ENCODE data around the gene NHP2. TPM values are rescaled to one million over a fixed set of nuclear protein-coding genes. Genes with fewer than 3 reads are reported as not detected.

Gene NHP2
- total RNA-seq, 1 experiment from 2014 or later: 404 TPM

DNA sequence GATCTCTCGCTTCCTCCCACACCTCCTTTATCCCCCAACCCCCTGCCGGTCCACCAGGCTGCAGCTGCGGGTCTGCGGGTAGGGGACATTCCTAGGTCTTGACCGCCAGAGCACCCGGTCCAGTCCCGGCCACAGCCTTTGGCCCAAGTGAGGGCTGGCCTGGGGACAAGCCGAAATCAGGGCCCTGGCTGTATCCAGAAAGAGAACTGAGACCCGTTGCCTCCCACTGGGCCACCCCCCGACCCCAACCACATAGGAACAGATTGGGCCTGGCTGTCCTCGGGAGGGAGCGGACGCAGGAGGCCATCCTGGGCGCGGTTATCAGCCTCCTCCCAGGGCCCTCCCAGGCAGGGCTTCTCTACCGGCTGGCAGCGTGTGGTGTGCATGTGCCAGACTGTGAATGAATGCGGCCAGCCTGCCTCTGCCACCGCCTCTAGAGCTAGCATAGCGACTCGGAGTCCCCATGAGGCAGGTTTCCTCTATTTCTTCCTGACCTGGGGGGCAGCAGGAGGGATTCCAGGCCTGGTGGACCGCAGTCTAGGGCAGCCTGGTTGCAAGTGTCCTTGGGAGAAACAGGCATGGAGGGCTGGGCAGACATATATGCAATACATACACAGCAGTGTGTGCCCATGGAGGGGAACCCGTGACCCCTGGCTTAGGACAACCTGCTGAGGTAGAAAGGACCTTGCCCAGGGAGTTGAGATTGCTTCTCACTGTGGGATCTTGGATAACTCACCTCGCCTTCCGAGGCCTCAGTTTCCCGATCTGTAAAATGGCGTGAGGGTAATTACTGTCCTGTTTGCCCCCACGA is 39.2 kb downstream of the NHP2 start:
- DNase-seq (ENCODE audit: low read depth): no peak

DNA sequence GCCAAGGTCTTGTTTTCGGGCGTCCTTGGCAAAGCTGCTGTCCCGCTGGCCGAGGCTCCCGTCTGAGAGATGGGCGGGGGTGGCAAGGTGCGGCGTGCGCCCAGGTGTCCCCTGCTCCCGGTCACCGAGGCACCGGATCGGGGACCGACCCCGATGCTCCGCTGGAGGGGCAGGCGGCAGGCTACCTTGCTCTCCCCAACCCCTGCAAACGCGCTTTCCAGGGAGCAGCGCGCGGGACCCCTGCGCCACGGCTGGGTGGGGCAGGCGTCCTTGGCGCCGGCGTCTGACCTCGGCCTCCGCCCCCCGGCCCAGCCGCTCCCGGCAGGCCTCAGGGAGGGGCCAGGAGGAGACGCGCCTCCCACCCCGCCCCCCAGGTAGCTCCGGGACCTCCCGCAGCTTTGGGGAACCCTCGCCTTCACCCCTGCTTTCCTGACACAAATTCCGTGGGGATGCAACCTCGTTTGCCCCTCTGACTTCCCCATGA is 39.8 kb downstream of the NHP2 start:
- DNase-seq (ENCODE audit: low read depth): no peak

DNA sequence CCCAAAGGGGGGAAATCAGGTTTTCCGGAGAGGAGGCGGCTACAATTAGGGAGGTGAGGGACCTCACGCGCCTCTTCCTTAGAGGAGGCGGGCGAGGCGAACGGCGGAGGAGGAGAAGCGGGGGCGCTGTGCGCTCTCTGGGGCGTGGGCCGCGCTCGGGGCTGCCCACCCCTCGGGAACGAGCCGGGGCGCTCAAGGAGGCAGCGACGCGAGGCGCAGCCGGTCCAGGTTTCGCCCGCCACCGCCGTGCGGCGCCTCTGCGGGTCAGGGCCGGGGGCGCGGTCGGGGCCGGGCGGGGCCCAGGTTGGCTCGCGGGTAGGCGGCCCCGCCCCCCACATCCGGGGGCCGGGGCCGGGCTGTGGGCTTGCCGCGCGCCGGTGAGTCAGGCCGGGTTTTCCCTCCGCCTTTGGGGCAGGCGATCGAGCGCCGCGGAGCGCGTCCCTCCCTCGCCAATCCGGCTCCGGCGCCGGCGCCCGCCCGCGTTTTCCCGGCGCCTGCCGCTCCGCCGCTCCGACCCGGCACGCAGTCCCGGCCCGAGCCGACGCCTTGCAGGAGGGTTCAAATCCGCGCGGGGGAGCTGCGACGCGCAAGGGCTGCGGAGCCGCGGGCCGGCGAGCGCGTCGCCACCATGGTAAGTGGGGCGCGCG is 40.4 kb downstream of the NHP2 start, which contains the start of gene N4BP3:
Gene N4BP3 (plus strand): TSS at position 392 of the 647 bp plus-strand sequence. CDS start 6,052 bp downstream, outside the sequence.
- no peak for DNase-seq (ENCODE audit: low read depth)

DNA sequence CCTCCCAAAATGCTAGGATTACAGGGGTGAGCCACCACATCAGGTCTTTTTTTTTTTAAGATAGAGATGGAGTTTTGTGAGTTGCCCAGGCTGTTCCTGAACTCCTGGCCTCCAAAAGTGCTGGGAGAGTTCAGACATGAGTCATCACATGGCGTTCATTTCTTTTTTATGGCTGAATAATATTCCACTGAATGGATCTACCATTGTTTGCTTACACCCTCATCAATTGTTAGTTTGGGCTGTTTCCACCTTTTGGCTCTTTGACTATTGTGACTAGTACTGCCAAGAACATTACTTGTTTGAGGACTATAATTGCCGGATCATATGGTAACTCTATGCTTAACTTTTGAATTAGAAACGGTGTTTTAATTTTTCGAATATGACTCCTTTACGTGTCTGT is 41.1 kb downstream of the NHP2 start:
- DNase-seq (ENCODE audit: low read depth): no peak

DNA sequence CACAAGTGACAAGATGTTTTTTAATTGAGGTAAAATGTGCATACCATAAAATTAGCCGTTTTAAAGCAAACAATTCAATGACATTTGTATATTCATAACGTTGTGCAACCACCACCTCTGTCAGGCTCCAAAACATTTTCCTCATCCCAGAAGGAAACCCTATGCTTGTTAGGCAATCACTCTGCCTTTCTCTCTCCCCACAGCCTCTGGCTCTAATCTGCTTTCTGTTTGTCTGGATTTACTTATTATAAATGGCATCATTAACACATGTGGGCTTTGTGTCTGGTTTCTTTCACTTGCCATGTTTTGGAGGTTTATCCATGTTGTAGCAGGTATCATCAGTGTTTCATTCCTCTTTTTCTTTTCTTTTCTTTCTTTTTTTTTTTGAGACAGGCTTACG is 41.8 kb downstream of the NHP2 start:
- DNase-seq (ENCODE audit: low read depth): peak; percentile 7

DNA sequence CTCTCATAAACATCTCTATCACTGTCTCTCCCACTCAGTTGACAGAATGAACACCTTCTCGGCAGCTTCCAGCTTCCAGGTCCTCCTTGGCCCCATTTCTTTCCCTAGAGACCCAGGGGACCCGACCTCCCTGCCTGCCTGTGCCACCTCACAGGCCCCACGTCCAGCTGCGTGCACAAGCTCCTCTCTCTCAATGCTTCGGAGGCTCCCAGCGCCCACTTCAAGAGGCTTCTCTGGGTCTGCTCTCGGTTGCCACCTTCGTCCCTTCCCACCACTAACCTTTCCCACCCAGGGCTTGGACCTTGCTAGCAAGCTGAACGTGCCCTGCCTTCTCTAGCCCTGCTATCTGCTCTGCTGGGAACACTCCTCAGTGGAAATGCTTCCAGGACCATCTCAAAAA is 43.2 kb downstream of the NHP2 start:
- no peak for DNase-seq (ENCODE audit: low read depth)

DNA sequence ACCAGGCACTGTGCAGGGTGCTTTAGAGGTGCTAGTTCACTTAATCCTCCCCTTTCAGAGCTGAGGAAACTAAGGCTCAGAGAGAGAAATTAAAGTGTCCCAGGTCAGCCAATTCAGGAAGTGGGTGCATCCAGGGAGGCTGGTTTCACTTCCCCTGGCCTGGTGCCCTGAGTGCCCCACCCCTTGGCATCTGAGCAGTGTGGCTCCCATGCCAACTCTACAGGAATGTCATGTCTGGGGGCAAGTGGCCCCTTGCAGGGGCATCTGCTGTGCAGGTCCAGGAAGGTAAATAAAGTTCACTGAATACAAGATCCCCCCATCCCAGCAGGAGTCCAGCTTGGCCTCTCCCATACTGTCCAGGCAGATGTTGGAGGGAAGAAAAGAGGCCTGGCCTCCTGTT is 44.7 kb downstream of the NHP2 start:
- DNase-seq (ENCODE audit: low read depth): no peak

DNA sequence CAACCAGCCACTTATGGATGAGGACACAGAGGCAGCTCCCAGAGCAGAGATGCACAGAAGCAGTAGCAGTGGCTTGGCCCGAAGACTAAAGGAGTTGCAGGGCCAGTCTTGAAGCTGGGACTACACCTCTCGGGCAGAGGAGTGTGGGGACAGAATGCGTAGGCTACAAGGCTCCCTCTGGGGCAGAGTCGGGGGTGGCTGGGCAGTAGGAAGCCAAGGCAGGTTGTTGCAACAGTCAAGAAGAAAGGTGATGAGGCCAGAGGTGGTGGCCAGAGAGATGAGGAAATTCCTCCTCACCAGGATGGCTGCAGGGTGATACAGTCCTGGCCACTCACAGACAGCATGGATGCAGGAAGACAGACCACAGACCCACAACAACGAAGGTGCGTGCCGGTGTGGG is 45.2 kb downstream of the NHP2 start:
- DNase-seq (ENCODE audit: low read depth): no peak

DNA sequence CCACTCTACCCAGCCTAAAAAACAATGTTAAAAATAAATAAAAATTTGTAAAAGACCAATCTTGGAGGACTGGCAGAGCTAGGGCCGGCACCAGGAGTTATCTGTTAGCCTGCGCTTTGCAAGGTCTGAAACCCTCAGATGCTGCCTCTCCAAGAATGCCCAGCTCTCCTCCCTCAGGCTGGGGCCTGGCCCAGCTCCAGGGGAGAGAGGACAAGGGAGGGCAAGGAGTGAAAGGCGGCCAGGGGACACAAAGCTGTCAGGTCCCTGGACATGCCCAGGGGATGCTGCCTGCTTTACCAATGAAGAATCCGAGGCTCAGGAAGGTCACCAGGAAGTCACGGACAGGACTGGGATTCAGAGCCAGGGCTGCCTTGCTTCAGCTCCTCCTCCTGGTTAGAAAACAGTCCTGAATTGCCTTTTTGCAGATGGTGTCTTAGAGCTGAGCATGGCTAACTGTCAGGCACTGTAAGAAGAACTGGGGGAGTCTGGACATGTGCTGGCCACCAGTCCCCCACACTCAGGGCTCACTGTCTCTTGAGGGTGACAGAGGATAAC is 45.9 kb downstream of the NHP2 start:
- no peak for DNase-seq (ENCODE audit: low read depth)

DNA sequence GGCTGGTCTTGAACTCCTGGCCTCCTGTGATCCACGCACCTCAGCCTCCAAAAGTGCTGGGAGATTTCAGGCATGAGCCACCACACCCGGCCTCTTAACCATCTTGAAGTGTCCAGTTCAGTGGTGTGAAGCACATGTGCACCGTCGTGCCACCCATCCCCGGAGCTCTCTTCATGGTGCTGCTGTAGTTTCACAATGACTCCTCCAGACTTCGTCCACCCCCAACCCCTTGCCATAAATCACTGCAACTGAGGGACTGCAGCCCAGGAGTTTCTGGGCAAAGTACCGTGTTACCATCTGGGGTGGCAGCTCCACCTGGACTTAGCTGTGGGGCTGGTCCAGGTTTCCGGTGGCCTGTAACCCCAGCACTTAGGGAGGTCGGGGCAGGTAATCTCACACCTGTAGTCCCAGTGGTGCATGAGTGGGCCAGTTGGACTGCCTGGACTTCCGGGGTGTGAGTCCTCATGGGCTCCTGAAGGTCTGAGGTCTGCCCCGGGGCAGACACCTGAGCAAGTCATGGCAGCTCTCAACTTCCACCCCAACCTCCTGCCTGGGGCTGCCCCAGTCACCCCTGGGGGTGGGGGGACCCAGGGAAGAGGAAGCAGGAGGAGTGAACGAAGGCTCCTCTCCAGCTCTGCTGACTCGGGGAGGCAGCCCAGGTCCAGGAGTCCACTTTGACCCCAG is 47.0 kb downstream of the NHP2 start:
- no peak for DNase-seq (ENCODE audit: low read depth)

DNA sequence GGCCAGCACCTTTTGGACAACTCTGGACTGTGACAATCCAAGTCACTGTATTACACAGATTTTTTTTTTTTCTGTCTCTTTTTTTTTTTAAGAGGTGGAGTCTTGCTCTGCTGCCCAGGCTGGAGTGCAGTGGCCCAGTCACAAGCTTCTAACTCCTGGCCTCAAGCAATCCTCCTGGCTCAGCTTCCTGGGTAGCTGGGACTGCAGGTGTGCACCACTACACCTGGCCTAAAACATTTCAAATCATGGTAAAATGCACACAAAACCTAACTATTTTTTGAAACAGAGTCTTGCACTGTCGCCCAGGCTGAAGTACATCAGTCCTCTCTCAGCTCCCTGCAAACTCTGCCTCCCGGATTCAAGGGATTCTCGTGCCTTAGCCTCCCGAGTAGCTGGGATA is 47.6 kb downstream of the NHP2 start:
- no peak for DNase-seq (ENCODE audit: low read depth)

DNA sequence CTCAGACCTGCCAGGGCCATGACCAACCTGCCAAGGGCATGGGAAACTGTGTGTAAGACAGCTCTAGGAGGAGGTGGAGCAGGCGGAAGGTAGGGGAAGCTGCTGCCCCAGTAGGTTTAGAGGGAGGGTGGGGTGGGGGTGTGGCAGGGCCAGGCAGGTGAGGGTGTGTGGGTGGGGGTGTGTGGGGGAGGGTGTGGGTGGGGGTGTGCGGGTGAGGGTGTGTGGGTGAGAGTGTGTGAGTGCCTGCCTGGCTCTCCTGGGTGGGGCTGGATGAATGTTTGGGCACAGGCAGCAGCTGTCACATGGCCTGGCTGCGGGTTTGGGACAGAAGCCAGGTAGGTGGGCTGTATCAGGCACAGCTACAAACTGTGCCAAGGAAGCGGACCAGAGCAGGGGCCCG is 49.2 kb downstream of the NHP2 start:
- DNase-seq (ENCODE audit: low read depth): no peak

DNA sequence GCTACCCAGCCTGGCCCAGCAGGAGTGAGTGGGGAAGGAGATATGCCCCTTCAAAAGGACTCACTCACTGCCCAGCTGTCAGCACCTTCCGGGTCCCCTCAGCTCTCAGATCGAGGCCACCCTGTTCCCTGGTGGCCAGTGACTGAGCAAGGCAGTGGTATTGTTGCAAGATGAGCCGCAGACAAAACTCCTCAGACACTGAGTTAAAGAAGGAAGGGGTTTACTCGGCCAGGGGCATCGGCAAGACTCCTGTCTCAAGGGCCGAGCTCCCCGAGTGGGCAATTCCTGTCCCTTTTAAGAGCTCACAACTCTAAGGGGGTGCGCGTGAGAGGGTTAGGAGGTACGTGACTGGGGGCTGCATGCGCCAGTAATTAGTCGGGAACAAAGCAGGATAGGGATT is 50.1 kb downstream of the NHP2 start:
- DNase-seq (ENCODE audit: low read depth): no peak

Other genes with a start within 250 kb of the NHP2 start
- not detected in 2 replicates for gene PROP1, start 157.6 kb downstream of the NHP2 start, total RNA-seq (2014; rRNA removed)
- gene N4BP3, start 40.4 kb downstream of the NHP2 start, total RNA-seq (2014; rRNA removed): 0.06 and 0.13 TPM in 2 replicates
- 12.0 and 14.4 TPM in 2 replicates for gene RMND5B, start 22.9 kb downstream of the NHP2 start, total RNA-seq (2014; rRNA removed)
- not detected in 2 replicates for gene GMCL2, start 33.5 kb upstream of the NHP2 start, total RNA-seq (2014; rRNA removed)
- gene HNRNPAB, start 50.6 kb upstream of the NHP2 start, total RNA-seq (2014; rRNA removed): 145 TPM in 2 replicates
- gene PHYKPL, start 78.9 kb upstream of the NHP2 start, total RNA-seq (2014; rRNA removed): 13.8 and 17.7 TPM in 2 replicates